ENCODE data around the gene YES1.

DNA sequence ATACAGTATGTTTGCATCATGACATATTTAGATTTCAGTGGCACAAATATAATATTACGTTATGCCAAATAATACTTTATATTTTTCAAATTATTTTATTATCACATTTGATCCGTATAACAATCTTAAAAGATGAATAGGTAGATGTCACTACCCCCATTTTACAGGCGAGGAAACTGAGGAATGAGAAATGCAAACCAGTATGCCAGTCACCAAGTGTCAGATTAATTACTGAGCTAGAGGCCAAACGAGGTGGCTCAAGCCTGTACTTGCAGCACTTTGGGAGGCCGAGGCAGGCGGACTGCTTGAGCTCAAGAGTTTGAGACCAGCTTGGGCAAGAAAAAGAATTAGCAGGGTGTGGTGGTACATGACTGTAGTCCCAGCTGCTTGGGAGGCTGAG lies 17.4 kb upstream of the YES1 start:
- TF ChIP-seq, protein P1, sequence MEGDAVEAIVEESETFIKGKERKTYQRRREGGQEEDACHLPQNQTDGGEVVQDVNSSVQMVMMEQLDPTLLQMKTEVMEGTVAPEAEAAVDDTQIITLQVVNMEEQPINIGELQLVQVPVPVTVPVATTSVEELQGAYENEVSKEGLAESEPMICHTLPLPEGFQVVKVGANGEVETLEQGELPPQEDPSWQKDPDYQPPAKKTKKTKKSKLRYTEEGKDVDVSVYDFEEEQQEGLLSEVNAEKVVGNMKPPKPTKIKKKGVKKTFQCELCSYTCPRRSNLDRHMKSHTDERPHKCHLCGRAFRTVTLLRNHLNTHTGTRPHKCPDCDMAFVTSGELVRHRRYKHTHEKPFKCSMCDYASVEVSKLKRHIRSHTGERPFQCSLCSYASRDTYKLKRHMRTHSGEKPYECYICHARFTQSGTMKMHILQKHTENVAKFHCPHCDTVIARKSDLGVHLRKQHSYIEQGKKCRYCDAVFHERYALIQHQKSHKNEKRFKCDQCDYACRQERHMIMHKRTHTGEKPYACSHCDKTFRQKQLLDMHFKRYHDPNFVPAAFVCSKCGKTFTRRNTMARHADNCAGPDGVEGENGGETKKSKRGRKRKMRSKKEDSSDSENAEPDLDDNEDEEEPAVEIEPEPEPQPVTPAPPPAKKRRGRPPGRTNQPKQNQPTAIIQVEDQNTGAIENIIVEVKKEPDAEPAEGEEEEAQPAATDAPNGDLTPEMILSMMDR (IDR thresholded peaks at IDR 0.05) = no peak
- TF ChIP-seq POLR2A (IDR thresholded peaks at IDR 0.05) = no peak

All from testis (tissue), 2 donors.